CD8-positive, alpha-beta memory T cell (primary cell): ENCODE data around the gene TROAP. TPM values are rescaled to one million over a fixed set of nuclear protein-coding genes. Genes with fewer than 3 reads are reported as not detected.

Experiments used
- CTCF ChIA-PET: fragments of 350-600 bp; sonication (Branson Sonifier 250); formaldehyde crosslinking; loops from one replicate; lab custom pipeline; 2021; ENCODE audit warnings: antibody characterized with exemption; lab: Charles Lee
- POLR2A ChIA-PET: fragments of 350-600 bp; sonication (Branson Sonifier 250); formaldehyde crosslinking; loops from one replicate; lab custom pipeline; 2021; ENCODE audit warnings: antibody characterized with exemption; lab: Charles Lee
- DNase-seq, 5 donors: peaks; one replicate each; pipeline versions ENCODE4 v3.0.0 to v3.0.0-alpha.2; 2020 to 2022; ENCODE audit warnings: mixed read lengths in 1 of 5
- H3K27ac ChIP-seq: one replicate; pipeline ENCODE4 v1.7.0; 2013; ENCODE audit warnings: low read depth, mild to moderate bottlenecking, low read length, moderate library complexity
- H3K27me3 ChIP-seq: 2 replicates; pipeline ENCODE4 v1.7.0; 2013; ENCODE audit warnings: low read length, mild to moderate bottlenecking; ENCODE audit not compliant: insufficient read depth, poor library complexity, severe bottlenecking
- H3K36me3 ChIP-seq: 2 replicates; pipeline ENCODE4 v1.7.0; 2013; ENCODE audit warnings: mild to moderate bottlenecking, low read length, moderate library complexity; ENCODE audit not compliant: insufficient read depth
- H3K4me1 ChIP-seq: 2 replicates; pipeline ENCODE4 v1.7.0; 2013; ENCODE audit warnings: mild to moderate bottlenecking, low read length, moderate library complexity; ENCODE audit not compliant: insufficient read depth
- H3K4me3 ChIP-seq: 2 replicates; pipeline ENCODE4 v1.7.0; 2013; ENCODE audit warnings: mild to moderate bottlenecking, low read length
- H3K9me3 ChIP-seq: 2 replicates; pipeline ENCODE4 v1.7.0; 2013; ENCODE audit warnings: mild to moderate bottlenecking, low read length
- H3K27ac Mint-ChIP-seq, 8 donors: one replicate each; pipeline ENCODE4 v1.8.0; 2020 to 2021; ENCODE audit warnings: mixed read lengths in 8 of 8, mild to moderate bottlenecking in 6 of 8, inconsistent platforms in 3 of 8, moderate library complexity in 3 of 8
- H3K27me3 Mint-ChIP-seq, 2 donors: one replicate each; pipeline ENCODE4 v1.8.0; 2020 to 2021; ENCODE audit warnings: mixed read lengths in 2 of 2, mild to moderate bottlenecking in 1 of 2, moderate library complexity in 1 of 2
- H3K36me3 Mint-ChIP-seq, 3 donors: one replicate each; pipeline ENCODE4 v1.8.0; 2020 to 2021; ENCODE audit warnings: mixed read lengths in 3 of 3, inconsistent platforms in 1 of 3, mild to moderate bottlenecking in 1 of 3
- H3K4me1 Mint-ChIP-seq, 3 donors: one replicate each; pipeline ENCODE4 v1.8.0; 2020 to 2021; ENCODE audit warnings: mixed read lengths in 3 of 3, inconsistent platforms in 1 of 3, mild to moderate bottlenecking in 1 of 3
- H3K4me3 Mint-ChIP-seq, 7 donors: one replicate each; pipeline ENCODE4 v1.8.0; 2020 to 2021; ENCODE audit warnings: mixed read lengths in 7 of 7, mild to moderate bottlenecking in 6 of 7, moderate library complexity in 4 of 7, inconsistent platforms in 2 of 7
- H3K9me3 Mint-ChIP-seq, 5 donors: one replicate each; pipeline ENCODE4 v1.8.0; 2020 to 2022; ENCODE audit warnings: mixed read lengths in 5 of 5, mild to moderate bottlenecking in 3 of 5, moderate library complexity in 2 of 5, inconsistent platforms in 1 of 5
- polyA plus RNA-seq: library from polyadenylated mRNA; unstranded; fragments of 300-500 nt; fragmentation: Illumina TruSeq; gene quantifications from one replicate; pipeline ENCODE4 v1.2.3, GENCODE V29; 2021
- total RNA-seq, 2 experiments: library from RNA; stranded (reverse); gene quantifications; one replicate each; pipeline ENCODE4 v1.2.3, GENCODE V29; 2021

Gene TROAP
- total and polyA plus RNA-seq, 3 experiments from 2014 or later = 0.79 to 35.0 (median 33.6) TPM

DNA sequence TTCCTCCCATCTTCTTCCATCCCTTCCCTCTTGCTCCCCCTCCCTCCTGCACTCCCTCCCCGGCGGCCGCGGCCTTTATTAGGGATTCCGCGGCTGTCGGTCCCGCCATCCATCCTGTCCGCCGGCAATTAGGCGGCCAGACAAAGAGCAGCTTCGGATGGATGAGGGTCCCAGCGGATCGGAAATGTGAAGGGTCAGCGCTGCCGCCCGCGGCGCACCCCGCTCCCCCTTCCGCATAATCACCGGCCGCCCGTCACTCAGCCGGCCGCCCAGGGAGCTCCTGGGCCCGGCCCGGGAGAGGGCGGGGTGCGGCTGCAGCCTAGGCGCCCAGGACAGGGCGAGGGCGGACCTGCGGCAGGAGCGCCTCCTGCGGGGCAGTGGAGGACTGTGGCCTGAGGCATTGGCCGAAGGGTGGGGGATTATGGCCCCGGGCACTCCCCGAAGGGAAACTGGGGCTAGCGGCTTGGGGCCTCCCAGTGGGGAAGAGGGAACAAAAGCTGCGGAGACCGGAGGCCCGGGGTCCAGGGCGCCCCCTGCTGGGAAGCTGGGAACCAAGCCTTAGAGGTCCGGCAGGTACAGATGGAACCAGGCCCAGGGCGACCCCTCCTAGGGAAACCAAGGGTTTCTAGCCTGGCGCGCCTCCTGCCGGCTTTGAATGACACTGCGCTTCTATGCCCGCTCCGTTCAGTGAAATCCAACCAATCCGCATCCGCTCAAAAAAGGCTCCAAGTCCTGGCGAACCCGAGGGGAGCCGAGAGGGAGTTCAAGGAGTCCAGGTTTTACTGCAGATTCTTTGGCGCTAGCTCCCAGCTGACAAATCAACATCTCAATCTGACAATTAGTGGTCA is 19.2 kb downstream of the TROAP start:
- POLR2A ChIA-PET = interaction anchor here (0.5 to 1.5 kb wide), 4 partner anchors 16 to 580 kb away, joined by 3 to 7 read pairs (median 4); partner anchors contain the start of gene TROAP
- peaks cover 43% of the 10 kb centered on the region for H3K27me3 ChIP-seq
- peaks cover 40 to 64% (median 48%) of the 10 kb centered on the region in 3 donors for H3K4me1 Mint-ChIP-seq
- peaks cover 35 to 44% of the 10 kb centered on the region in 2 donors for H3K27me3 Mint-ChIP-seq
- H3K9me3 ChIP-seq = no peaks in the 10 kb centered on the region
- no peaks in the 10 kb centered on the region for H3K36me3 Mint-ChIP-seq
- no peaks in the 10 kb centered on the region for H3K36me3 ChIP-seq
- peak overlapping the region; percentile 63 for H3K4me3 ChIP-seq
- H3K27ac Mint-ChIP-seq = peak overlapping the region in 4 of 8 donors; percentile 12 to 36 (median 32)
- DNase-seq = peak; percentile 57 to 81 (median 63)
- CTCF ChIA-PET = interaction anchor here (0.8 to 3.8 kb wide), 23 partner anchors 9 to 243 kb away, joined by 3 to 109 read pairs (median 5); partner anchors contain the start of genes PRPH, SPATS2 and TROAP
- H3K4me3 Mint-ChIP-seq = peak overlapping the region; percentile 62 to 91 (median 75)
- H3K4me1 ChIP-seq = peaks cover 47% of the 10 kb centered on the region
- no peak overlapping the region for H3K27ac ChIP-seq
- H3K9me3 Mint-ChIP-seq = no peaks in the 10 kb centered on the region

GRCh38 chr12:49342914-49343731 is 20.1 kb downstream of the TROAP start:
- Histone ChIP-seq H3K27ac (no peak overlapping the region), H3K27me3 (peaks cover 46% of the 10 kb centered on the region), H3K4me3 (peak overlapping the region; percentile 63), H3K4me1 (peaks cover 51% of the 10 kb centered on the region), H3K9me3 (no peaks in the 10 kb centered on the region), H3K36me3 (no peaks in the 10 kb centered on the region)
- Mint-ChIP-seq H3K4me1 (peaks cover 35 to 61% (median 42%) of the 10 kb centered on the region in 3 donors), H3K4me3 (peak overlapping the region; percentile 62 to 91 (median 75)), H3K9me3 (no peaks in the 10 kb centered on the region), H3K27me3 (peaks cover 40 to 46% of the 10 kb centered on the region in 2 donors), H3K36me3 (no peaks in the 10 kb centered on the region), H3K27ac (peak overlapping the region in 4 of 8 donors; percentile 12 to 36 (median 32))
- no peak for DNase-seq
- ChIA-PET CTCF (interaction anchor here (0.6 to 3.8 kb wide), 17 partner anchors 7 to 214 kb away, joined by 3 to 109 read pairs (median 6); partner anchors contain the start of genes PRPH, SPATS2 and TROAP), POLR2A (interaction anchor here (0.7 to 1.5 kb wide), 3 partner anchors 15 to 581 kb away, joined by 3 to 7 read pairs (median 4); partner anchors contain the start of gene TROAP)

DNA sequence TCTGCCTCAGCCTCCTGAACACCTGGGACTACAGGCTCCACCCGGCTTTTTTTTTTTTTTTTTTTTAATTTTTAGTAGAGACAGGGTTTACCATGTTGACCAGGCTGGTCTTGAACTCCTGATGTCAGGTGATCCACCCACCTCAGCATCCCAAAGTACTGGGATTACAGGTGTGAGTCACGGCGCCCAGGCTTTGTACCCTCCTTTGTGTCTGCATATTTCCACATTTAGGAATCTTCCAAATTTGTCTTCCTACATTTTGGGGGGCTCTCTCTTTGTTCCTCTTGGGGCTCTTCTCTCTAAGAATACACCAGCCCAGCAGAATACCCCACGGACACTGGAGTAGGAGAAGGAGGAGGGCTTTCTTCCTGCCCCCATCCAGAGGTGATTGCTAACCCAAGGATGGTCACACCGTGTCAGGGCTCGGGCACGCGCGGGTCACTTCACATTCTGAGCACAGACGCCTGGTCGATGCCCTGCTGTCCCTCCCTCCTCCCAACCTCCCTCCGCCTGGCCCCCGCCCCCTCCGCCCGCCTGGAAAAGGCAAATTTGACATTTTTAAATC is 21.5 kb downstream of the TROAP start:
- Histone ChIP-seq H3K4me1 (peaks cover 52% of the 10 kb centered on the region), H3K27ac (no peak overlapping the region), H3K4me3 (no peak overlapping the region), H3K9me3 (no peaks in the 10 kb centered on the region), H3K36me3 (no peaks in the 10 kb centered on the region), H3K27me3 (peaks cover 60% of the 10 kb centered on the region)
- H3K27me3 Mint-ChIP-seq = peaks cover 47 to 58% of the 10 kb centered on the region in 2 donors
- H3K9me3 Mint-ChIP-seq = no peaks in the 10 kb centered on the region
- no peaks in the 10 kb centered on the region for H3K36me3 Mint-ChIP-seq
- H3K4me3 Mint-ChIP-seq = peak overlapping the region; percentile 11 to 91 (median 42)
- H3K27ac Mint-ChIP-seq = no peak overlapping the region
- ChIA-PET POLR2A (no interaction called here), CTCF (interaction anchor here (3.8 kb wide), 2 partner anchors 20 to 54 kb away, joined by 36 to 109 read pairs; partner anchors contain the start of genes PRPH and TROAP)
- H3K4me1 Mint-ChIP-seq = peaks cover 35 to 66% (median 41%) of the 10 kb centered on the region in 3 donors
- no peak for DNase-seq

- Histone ChIP-seq H3K36me3 (no peaks in the 10 kb centered on the region), H3K4me1 (peaks cover 52% of the 10 kb centered on the region), H3K27ac (no peak overlapping the region), H3K27me3 (peaks cover 61% of the 10 kb centered on the region), H3K9me3 (no peaks in the 10 kb centered on the region), H3K4me3 (peak overlapping the region; percentile 41)
- no peaks in the 10 kb centered on the region for H3K36me3 Mint-ChIP-seq
- peaks cover 35 to 66% (median 41%) of the 10 kb centered on the region in 3 donors for H3K4me1 Mint-ChIP-seq
- no peaks in the 10 kb centered on the region for H3K9me3 Mint-ChIP-seq
- DNase-seq = no peak
- CTCF ChIA-PET = interaction anchor here (3.2 to 6.8 kb wide), 3 partner anchors 8 to 52 kb away, joined by 21 to 102 read pairs (median 42); partner anchors contain the start of genes C1QL4 and PRPH
- peak overlapping the region; percentile 66 to 91 (median 85) for H3K4me3 Mint-ChIP-seq
- POLR2A ChIA-PET = no interaction called here
- peaks cover 46 to 53% of the 10 kb centered on the region in 2 donors for H3K27me3 Mint-ChIP-seq
- peak overlapping the region in 1 of 8 donors; percentile 47 for H3K27ac Mint-ChIP-seq
These were observed 22.2 kb downstream of the TROAP start for GRCh38 chr12:49345051-49345824.

GRCh38 chr12:49345825-49346658 is 23.0 kb downstream of the TROAP start:
- Mint-ChIP-seq H3K9me3 (no peaks in the 10 kb centered on the region), H3K4me1 (peaks cover 33 to 62% (median 41%) of the 10 kb centered on the region in 3 donors), H3K27me3 (peaks cover 48 to 53% of the 10 kb centered on the region in 2 donors), H3K27ac (no peak overlapping the region), H3K36me3 (no peaks in the 10 kb centered on the region), H3K4me3 (peak overlapping the region; percentile 66 to 91 (median 85))
- POLR2A ChIA-PET = interaction anchor here (1.6 to 2.0 kb wide), 2 partner anchors 21 to 23 kb away, joined by 6 to 12 read pairs; partner anchors contain the start of genes SPATS2 and TROAP
- Histone ChIP-seq H3K4me3 (peak overlapping the region; percentile 69), H3K36me3 (no peaks in the 10 kb centered on the region), H3K27ac (no peak overlapping the region), H3K9me3 (no peaks in the 10 kb centered on the region), H3K4me1 (peaks cover 52% of the 10 kb centered on the region), H3K27me3 (peaks cover 61% of the 10 kb centered on the region)
- DNase-seq = no peak
- CTCF ChIA-PET = interaction anchor here (1.4 to 6.8 kb wide), 9 partner anchors 9 to 168 kb away, joined by 3 to 102 read pairs (median 18); partner anchors contain the start of genes C1QL4, PRPH, SPATS2 and TROAP

GRCh38 chr12:49346659-49347310 is 23.7 kb downstream of the TROAP start, which contains the start of gene DNAJC22:
Gene DNAJC22, plus strand, starts transcription at chr12:49346888. Its CDS starts 1,985 bp downstream, at chr12:49348873.
- Mint-ChIP-seq H3K4me1 (peaks cover 33 to 58% (median 41%) of the 10 kb centered on the region in 3 donors), H3K27me3 (peaks cover 45 to 57% of the 10 kb centered on the region in 2 donors), H3K4me3 (peak within 1 kb of the TSS; percentile 66 to 94 (median 85)), H3K36me3 (no peaks in the 10 kb centered on the region), H3K9me3 (no peaks in the 10 kb centered on the region), H3K27ac (peak within 1 kb of the TSS in 3 of 8 donors; percentile 29 to 45 (median 39))
- Histone ChIP-seq H3K9me3 (no peaks in the 10 kb centered on the region), H3K36me3 (no peaks in the 10 kb centered on the region), H3K27ac (no peak within 1 kb of the TSS), H3K4me3 (peak within 1 kb of the TSS; percentile 69), H3K4me1 (peaks cover 52% of the 10 kb centered on the region), H3K27me3 (peaks cover 61% of the 10 kb centered on the region)
- ChIA-PET POLR2A (interaction anchor here (0.6 to 2.0 kb wide), 3 partner anchors 20 to 57 kb away, joined by 3 to 12 read pairs (median 6); partner anchors contain the start of genes SPATS2 and TROAP), CTCF (interaction anchor here (0.8 to 6.8 kb wide), 23 partner anchors 10 to 259 kb away, joined by 3 to 102 read pairs (median 4); partner anchors contain the start of genes C1QL4, PRPH, SPATS2 and TROAP)
- DNase-seq = peak in 1 of 5 donors; percentile 31
